ENCODE measurements around the gene DCAF7.

Gene DCAF7

GRCh38 chr17:63588797-63589196 is 38.5 kb downstream of the DCAF7 start:
- no peaks in the 10 kb centered on the region for H3K79me2 ChIP-seq (ENCODE audit: insufficient read depth, low read depth)
- TF ChIP-seq, protein P1, sequence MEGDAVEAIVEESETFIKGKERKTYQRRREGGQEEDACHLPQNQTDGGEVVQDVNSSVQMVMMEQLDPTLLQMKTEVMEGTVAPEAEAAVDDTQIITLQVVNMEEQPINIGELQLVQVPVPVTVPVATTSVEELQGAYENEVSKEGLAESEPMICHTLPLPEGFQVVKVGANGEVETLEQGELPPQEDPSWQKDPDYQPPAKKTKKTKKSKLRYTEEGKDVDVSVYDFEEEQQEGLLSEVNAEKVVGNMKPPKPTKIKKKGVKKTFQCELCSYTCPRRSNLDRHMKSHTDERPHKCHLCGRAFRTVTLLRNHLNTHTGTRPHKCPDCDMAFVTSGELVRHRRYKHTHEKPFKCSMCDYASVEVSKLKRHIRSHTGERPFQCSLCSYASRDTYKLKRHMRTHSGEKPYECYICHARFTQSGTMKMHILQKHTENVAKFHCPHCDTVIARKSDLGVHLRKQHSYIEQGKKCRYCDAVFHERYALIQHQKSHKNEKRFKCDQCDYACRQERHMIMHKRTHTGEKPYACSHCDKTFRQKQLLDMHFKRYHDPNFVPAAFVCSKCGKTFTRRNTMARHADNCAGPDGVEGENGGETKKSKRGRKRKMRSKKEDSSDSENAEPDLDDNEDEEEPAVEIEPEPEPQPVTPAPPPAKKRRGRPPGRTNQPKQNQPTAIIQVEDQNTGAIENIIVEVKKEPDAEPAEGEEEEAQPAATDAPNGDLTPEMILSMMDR (conservative IDR thresholded peaks at IDR 0.05; ENCODE audit: low read depth, low read length), result no peak
- H2AFZ ChIP-seq (ENCODE audit: low read depth), result no peak overlapping the region
- H3K27ac ChIP-seq, result no peak overlapping the region
- no peaks in the 10 kb centered on the region for H3K27me3 ChIP-seq (ENCODE audit: insufficient read depth, low read depth)
- H3K36me3 ChIP-seq (ENCODE audit: insufficient read depth), result no peaks in the 10 kb centered on the region
- 0 out of 2 replicates have a peak, but pooled peaks cover 7% of the 10 kb centered on the region for H4K20me1 ChIP-seq (ENCODE audit: insufficient read depth)
- peaks cover 21% of the 10 kb centered on the region for H3K4me1 ChIP-seq (ENCODE audit: low read depth, poor library complexity, severe bottlenecking)
- no peak overlapping the region for H3K4me2 ChIP-seq
- no peak overlapping the region for H3K4me3 ChIP-seq (IDR thresholded peaks at IDR 0.05; ENCODE audit: insufficient read depth, low read depth, low read length)
- no peak overlapping the region for H3K9ac ChIP-seq

DNA sequence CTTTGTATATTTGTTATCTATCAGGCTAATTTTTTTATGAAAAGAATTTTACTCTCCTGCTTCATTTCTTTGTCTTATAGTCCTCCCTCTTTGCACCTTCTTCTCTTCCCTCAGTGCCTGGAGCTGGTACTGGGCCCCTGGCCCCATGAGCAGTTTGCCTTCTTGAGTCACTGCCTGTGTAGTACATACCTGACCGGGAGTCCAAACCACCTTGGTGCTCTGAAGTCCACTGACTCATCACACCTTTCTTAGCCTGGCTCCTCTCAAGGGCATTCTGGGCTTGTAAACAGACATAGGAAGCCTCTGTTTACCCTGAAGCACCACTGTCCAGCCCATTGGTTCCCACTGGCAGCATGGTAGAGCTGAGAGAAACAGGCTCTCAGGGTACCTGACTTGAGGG is 39.4 kb downstream of the DCAF7 start:
- H3K36me3 ChIP-seq (ENCODE audit: insufficient read depth), result no peaks in the 10 kb centered on the region

DNA sequence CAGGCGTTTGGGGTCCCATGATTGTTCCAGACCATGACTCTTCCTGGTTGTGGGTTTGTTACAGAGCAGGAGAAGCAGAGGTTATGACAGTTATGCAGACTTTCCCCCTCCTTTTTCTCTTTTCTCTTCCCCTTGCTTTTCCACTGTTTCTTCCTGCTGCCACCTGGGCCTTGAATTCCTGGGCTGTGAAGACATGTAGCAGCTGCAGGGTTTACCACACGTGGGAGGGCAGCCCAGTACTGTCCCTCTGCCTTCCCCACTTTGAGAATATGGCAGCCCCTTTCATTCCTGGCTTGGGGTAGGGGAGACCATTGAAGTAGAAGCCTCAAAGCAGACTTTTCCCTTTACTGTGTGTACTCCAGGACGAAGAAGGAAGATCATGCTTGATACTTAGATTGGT is 42.5 kb downstream of the DCAF7 start:
- Histone ChIP-seq H3K9ac (no peak overlapping the region), H3K79me2 (ENCODE audit: insufficient read depth, low read depth) (no peaks in the 10 kb centered on the region), H3K4me2 (no peak overlapping the region), H3K27me3 (ENCODE audit: insufficient read depth, low read depth) (no peaks in the 10 kb centered on the region), H3K4me3 (IDR thresholded peaks at IDR 0.05; ENCODE audit: insufficient read depth, low read depth, low read length) (no peak overlapping the region), H2AFZ (ENCODE audit: low read depth) (no peak overlapping the region), H3K27ac (no peak overlapping the region), H3K4me1 (ENCODE audit: low read depth, poor library complexity, severe bottlenecking) (peaks cover 2% of the 10 kb centered on the region), H3K36me3 (ENCODE audit: insufficient read depth) (no peaks in the 10 kb centered on the region), H4K20me1 (ENCODE audit: insufficient read depth) (no peaks in the 10 kb centered on the region)
- TF ChIP-seq, protein P1 (conservative IDR thresholded peaks at IDR 0.05; ENCODE audit: low read depth, low read length), result no peak

More for the DNA sequence above, 39.4 kb downstream of the DCAF7 start:
- Histone ChIP-seq H3K4me3 (IDR thresholded peaks at IDR 0.05; ENCODE audit: insufficient read depth, low read depth, low read length) (no peak overlapping the region), H3K79me2 (ENCODE audit: insufficient read depth, low read depth) (no peaks in the 10 kb centered on the region), H3K27ac (no peak overlapping the region), H2AFZ (ENCODE audit: low read depth) (no peak overlapping the region), H4K20me1 (ENCODE audit: insufficient read depth) (0 out of 2 replicates have a peak, but pooled peaks cover 7% of the 10 kb centered on the region), H3K9ac (no peak overlapping the region), H3K4me1 (ENCODE audit: low read depth, poor library complexity, severe bottlenecking) (peaks cover 17% of the 10 kb centered on the region), H3K4me2 (no peak overlapping the region), H3K27me3 (ENCODE audit: insufficient read depth, low read depth) (no peaks in the 10 kb centered on the region)
- TF ChIP-seq, protein P1 (conservative IDR thresholded peaks at IDR 0.05; ENCODE audit: low read depth, low read length), result no peak

DNA sequence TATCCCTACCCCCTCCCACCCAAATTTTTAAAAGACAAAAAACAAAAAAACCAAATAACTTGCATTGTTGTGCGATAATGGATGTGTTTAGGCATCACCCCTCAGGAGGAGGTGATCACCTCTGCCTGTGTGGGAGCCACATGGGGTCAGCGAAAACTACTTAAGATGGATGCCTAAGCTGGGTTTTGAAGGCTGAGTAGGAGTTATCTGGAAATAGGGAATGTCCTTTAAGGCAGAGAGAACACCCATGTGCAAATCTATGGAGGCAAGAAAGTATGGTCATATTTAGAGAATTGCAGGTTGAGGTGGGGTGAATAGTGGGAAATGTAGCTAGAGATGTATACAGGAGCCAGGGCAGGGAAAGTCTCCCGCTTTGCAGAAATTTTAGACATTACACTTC is 44.9 kb downstream of the DCAF7 start:
- TF ChIP-seq, protein P1 (conservative IDR thresholded peaks at IDR 0.05; ENCODE audit: low read depth, low read length), result no peak
- Histone ChIP-seq H3K36me3 (ENCODE audit: insufficient read depth) (no peaks in the 10 kb centered on the region), H3K27ac (no peak overlapping the region), H3K4me3 (IDR thresholded peaks at IDR 0.05; ENCODE audit: insufficient read depth, low read depth, low read length) (no peak overlapping the region), H4K20me1 (ENCODE audit: insufficient read depth) (no peaks in the 10 kb centered on the region), H3K4me2 (no peak overlapping the region), H2AFZ (ENCODE audit: low read depth) (no peak overlapping the region), H3K27me3 (ENCODE audit: insufficient read depth, low read depth) (no peaks in the 10 kb centered on the region), H3K79me2 (ENCODE audit: insufficient read depth, low read depth) (no peaks in the 10 kb centered on the region), H3K4me1 (ENCODE audit: low read depth, poor library complexity, severe bottlenecking) (peaks cover 9% of the 10 kb centered on the region), H3K9ac (no peak overlapping the region)
